Islet of Langerhans (tissue), 1 donor: Measurements from ENCODE around the gene CASZ1.

Experiments used
- FAIRE-seq: peaks from one replicate; lab custom pipeline; 2011; peaks lifted over from hg19 to GRCh38; lab: Jason Lieb, UNC

CASZ1 gene

GRCh38 chr1:10773851-10774614 lies 22.4 kb downstream of the CASZ1 start:
- no peak for FAIRE-seq

GRCh38 chr1:10773376-10773775 lies 23.1 kb downstream of the CASZ1 start:
- no peak for FAIRE-seq

- no peak for FAIRE-seq
These were observed 23.7 kb downstream of the CASZ1 start for GRCh38 chr1:10772711-10773110.

- FAIRE-seq, result no peak
These were observed 24.7 kb downstream of the CASZ1 start for GRCh38 chr1:10771789-10772188.

- FAIRE-seq, result no peak
These were observed 27.9 kb downstream of the CASZ1 start for GRCh38 chr1:10768552-10768951.

GRCh38 chr1:10767282-10767681 lies 29.2 kb downstream of the CASZ1 start:
- FAIRE-seq, result no peak

- FAIRE-seq, result no peak
These were observed 30.5 kb downstream of the CASZ1 start for GRCh38 chr1:10765734-10766478.

- no peak for FAIRE-seq
These were observed 31.1 kb downstream of the CASZ1 start for GRCh38 chr1:10765304-10765703.

- FAIRE-seq, result no peak
These were observed 32.1 kb downstream of the CASZ1 start for GRCh38 chr1:10764296-10764798.

GRCh38 chr1:10762875-10763274 lies 33.6 kb downstream of the CASZ1 start:
- no peak for FAIRE-seq

GRCh38 chr1:10762153-10762523 lies 34.3 kb downstream of the CASZ1 start:
- no peak for FAIRE-seq

- no peak for FAIRE-seq
These were observed 34.8 kb downstream of the CASZ1 start for GRCh38 chr1:10761503-10762152.

- no peak for FAIRE-seq
These were observed 35.6 kb downstream of the CASZ1 start for GRCh38 chr1:10760566-10761502.

GRCh38 chr1:10759413-10760200 lies 36.8 kb downstream of the CASZ1 start:
- FAIRE-seq, result no peak

GRCh38 chr1:10756842-10757241 lies 39.6 kb downstream of the CASZ1 start:
- no peak for FAIRE-seq

- no peak for FAIRE-seq
These were observed 40.4 kb downstream of the CASZ1 start for GRCh38 chr1:10755970-10756521.

GRCh38 chr1:10754568-10755329 lies 41.7 kb downstream of the CASZ1 start:
- no peak for FAIRE-seq

GRCh38 chr1:10753299-10753698 lies 43.1 kb downstream of the CASZ1 start:
- no peak for FAIRE-seq

GRCh38 chr1:10751561-10752085 lies 44.8 kb downstream of the CASZ1 start:
- FAIRE-seq, result no peak

GRCh38 chr1:10751160-10751559 lies 45.3 kb downstream of the CASZ1 start:
- FAIRE-seq, result no peak
